ENCODE results near the gene GABRA4.

Gene GABRA4

DNA sequence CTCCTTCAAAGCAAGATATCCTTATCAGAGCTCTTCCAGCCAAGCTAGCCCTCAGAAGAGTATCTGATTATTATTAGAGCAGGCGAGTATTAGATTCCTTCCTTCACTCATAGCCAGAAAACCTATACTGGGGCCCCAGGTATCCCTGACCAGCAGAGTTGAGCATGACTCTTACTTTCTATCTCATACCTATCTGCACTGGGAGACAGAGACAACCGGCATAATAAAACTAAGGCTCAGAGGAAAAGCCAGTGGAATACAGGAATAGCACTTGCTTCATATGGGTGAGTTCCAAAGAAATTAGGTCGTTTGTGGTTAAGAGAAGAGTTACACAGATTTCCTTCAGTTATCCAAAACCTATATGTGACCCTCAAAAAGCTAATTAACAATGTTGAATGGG lies 42.6 kb downstream of the GABRA4 start:
- Histone ChIP-seq H3K4me1 (ENCODE audit: low read depth, poor library complexity, severe bottlenecking) (no peaks in the 10 kb centered on the region), H3K79me2 (ENCODE audit: insufficient read depth, low read depth) (no peaks in the 10 kb centered on the region), H3K36me3 (ENCODE audit: insufficient read depth) (no peaks in the 10 kb centered on the region), H3K9ac (no peak overlapping the region), H3K4me2 (no peak overlapping the region), H3K27me3 (ENCODE audit: insufficient read depth, low read depth) (no peaks in the 10 kb centered on the region), H2AFZ (ENCODE audit: low read depth) (no peak overlapping the region), H3K27ac (no peak overlapping the region), H3K4me3 (IDR thresholded peaks at IDR 0.05; ENCODE audit: insufficient read depth, low read depth, low read length) (no peak overlapping the region), H4K20me1 (ENCODE audit: insufficient read depth) (no peaks in the 10 kb centered on the region)
- TF ChIP-seq, protein P1, sequence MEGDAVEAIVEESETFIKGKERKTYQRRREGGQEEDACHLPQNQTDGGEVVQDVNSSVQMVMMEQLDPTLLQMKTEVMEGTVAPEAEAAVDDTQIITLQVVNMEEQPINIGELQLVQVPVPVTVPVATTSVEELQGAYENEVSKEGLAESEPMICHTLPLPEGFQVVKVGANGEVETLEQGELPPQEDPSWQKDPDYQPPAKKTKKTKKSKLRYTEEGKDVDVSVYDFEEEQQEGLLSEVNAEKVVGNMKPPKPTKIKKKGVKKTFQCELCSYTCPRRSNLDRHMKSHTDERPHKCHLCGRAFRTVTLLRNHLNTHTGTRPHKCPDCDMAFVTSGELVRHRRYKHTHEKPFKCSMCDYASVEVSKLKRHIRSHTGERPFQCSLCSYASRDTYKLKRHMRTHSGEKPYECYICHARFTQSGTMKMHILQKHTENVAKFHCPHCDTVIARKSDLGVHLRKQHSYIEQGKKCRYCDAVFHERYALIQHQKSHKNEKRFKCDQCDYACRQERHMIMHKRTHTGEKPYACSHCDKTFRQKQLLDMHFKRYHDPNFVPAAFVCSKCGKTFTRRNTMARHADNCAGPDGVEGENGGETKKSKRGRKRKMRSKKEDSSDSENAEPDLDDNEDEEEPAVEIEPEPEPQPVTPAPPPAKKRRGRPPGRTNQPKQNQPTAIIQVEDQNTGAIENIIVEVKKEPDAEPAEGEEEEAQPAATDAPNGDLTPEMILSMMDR (conservative IDR thresholded peaks at IDR 0.05; ENCODE audit: low read depth, low read length) = no peak

DNA sequence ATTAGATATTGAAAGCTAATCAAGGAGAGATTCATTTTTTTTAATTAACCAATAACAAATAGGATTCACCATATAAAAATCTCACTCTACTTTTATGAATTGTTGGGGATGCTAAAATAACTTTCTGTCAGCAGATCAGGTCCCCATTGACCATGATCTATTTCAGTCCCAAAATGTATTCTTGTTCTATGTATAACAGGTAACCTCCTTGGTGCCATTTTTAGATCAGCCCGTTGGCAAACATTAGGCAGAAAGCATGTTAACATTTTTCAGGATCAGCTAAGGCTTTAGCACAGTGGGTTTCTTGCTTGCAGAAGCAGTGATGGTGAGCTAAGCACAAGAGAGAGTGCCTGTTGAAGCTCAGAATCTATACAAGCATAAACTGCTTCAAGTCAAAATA lies 43.6 kb downstream of the GABRA4 start:
- no peak overlapping the region for H3K4me3 ChIP-seq (IDR thresholded peaks at IDR 0.05; ENCODE audit: insufficient read depth, low read depth, low read length)

DNA sequence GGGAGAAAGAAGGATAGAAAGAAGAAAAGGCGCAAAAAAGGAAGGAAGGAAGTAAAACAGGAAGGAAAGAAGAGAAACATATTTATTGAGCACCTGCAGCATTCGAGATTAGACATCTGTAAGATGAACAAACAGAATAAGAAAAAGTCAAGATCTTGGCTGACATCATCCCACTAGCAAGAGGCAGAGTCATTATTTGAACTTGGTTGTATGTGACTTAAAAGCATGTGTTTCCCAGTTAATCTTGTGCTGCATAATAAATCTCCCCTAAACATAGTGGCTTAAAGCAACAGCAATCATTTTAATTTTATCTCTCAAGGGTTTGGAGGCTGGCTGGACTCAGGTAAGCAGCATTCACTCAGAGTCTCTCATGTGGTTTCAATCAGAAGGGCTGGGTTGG lies 45.8 kb downstream of the GABRA4 start:
- Histone ChIP-seq H3K4me3 (IDR thresholded peaks at IDR 0.05; ENCODE audit: insufficient read depth, low read depth, low read length) (no peak overlapping the region), H3K4me2 (no peak overlapping the region), H3K27ac (no peak overlapping the region), H3K4me1 (ENCODE audit: low read depth, poor library complexity, severe bottlenecking) (no peaks in the 10 kb centered on the region), H3K27me3 (ENCODE audit: insufficient read depth, low read depth) (no peaks in the 10 kb centered on the region), H3K79me2 (ENCODE audit: insufficient read depth, low read depth) (no peaks in the 10 kb centered on the region), H2AFZ (ENCODE audit: low read depth) (no peak overlapping the region), H3K9ac (no peak overlapping the region), H4K20me1 (ENCODE audit: insufficient read depth) (no peaks in the 10 kb centered on the region), H3K36me3 (ENCODE audit: insufficient read depth) (no peaks in the 10 kb centered on the region)
- TF ChIP-seq, protein P1 (conservative IDR thresholded peaks at IDR 0.05; ENCODE audit: low read depth, low read length) = no peak

More for the DNA sequence above, 43.6 kb downstream of the GABRA4 start:
- Histone ChIP-seq H4K20me1 (ENCODE audit: insufficient read depth) (no peaks in the 10 kb centered on the region), H3K79me2 (ENCODE audit: insufficient read depth, low read depth) (no peaks in the 10 kb centered on the region), H3K4me1 (ENCODE audit: low read depth, poor library complexity, severe bottlenecking) (no peaks in the 10 kb centered on the region), H3K9ac (no peak overlapping the region), H3K27me3 (ENCODE audit: insufficient read depth, low read depth) (no peaks in the 10 kb centered on the region), H3K36me3 (ENCODE audit: insufficient read depth) (no peaks in the 10 kb centered on the region), H3K4me2 (no peak overlapping the region), H2AFZ (ENCODE audit: low read depth) (no peak overlapping the region), H3K27ac (no peak overlapping the region)
- TF ChIP-seq, protein P1 (conservative IDR thresholded peaks at IDR 0.05; ENCODE audit: low read depth, low read length) = no peak

DNA sequence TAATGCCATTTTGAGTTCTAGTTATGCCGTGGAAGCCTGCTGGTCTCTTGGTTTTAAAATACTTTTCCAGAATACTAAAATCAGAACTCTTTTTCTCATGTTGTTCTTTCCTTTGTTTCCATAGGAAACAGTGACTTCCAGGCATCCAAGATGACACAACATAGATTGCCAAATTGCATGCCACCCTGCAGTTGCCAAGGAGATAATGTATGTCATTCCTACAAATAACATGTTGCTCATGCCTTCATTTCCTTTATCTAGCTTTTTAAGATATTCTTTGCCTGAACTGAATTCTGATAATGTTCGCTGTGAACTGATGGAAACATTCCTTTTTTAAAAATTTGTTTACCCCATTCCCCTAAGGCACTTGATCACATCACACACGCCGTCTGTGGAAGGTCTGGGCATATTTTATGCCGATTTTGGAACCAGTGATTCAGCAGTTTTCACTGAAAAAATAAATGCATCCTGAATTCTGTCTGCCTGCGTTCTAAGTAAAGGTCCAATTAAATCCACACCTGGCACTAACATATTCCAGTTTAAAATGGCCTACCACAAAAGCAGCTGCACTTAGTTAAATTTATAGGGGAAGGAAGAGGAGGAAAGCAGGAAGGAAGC lies 46.4 kb downstream of the GABRA4 start:
- Histone ChIP-seq H4K20me1 (ENCODE audit: insufficient read depth) (no peaks in the 10 kb centered on the region), H3K79me2 (ENCODE audit: insufficient read depth, low read depth) (no peaks in the 10 kb centered on the region), H3K27ac (no peak overlapping the region), H3K36me3 (ENCODE audit: insufficient read depth) (no peaks in the 10 kb centered on the region), H3K4me2 (no peak overlapping the region), H3K4me1 (ENCODE audit: low read depth, poor library complexity, severe bottlenecking) (no peaks in the 10 kb centered on the region), H3K4me3 (IDR thresholded peaks at IDR 0.05; ENCODE audit: insufficient read depth, low read depth, low read length) (no peak overlapping the region), H2AFZ (ENCODE audit: low read depth) (no peak overlapping the region), H3K9ac (no peak overlapping the region), H3K27me3 (ENCODE audit: insufficient read depth, low read depth) (no peaks in the 10 kb centered on the region)
- TF ChIP-seq, protein P1 (conservative IDR thresholded peaks at IDR 0.05; ENCODE audit: low read depth, low read length) = no peak

All from KMS-11 (cell line).